NCI-H1092 (cell line): ENCODE data around the gene RPS29.

Experiments
- DNase-seq: peaks from one replicate; lab custom pipeline; 2025; lab: John Stamatoyannopoulos, UW

The RPS29 gene

GRCh38 chr14:49550286-49551184 lies 35.6 kb downstream of the RPS29 start:
- DNase-seq, result no peak

GRCh38 chr14:49549881-49550280 lies 36.3 kb downstream of the RPS29 start:
- no peak for DNase-seq

- no peak for DNase-seq
Measured at GRCh38 chr14:49549446-49549845, 36.7 kb downstream of the RPS29 start.

- no peak for DNase-seq
Measured at GRCh38 chr14:49546766-49547165, 39.4 kb downstream of the RPS29 start.

GRCh38 chr14:49545716-49546115 lies 40.5 kb downstream of the RPS29 start:
- no peak for DNase-seq

GRCh38 chr14:49545071-49545470 lies 41.1 kb downstream of the RPS29 start:
- no peak for DNase-seq

- DNase-seq, result no peak
Measured at GRCh38 chr14:49541049-49541448, 45.1 kb downstream of the RPS29 start.

- no peak for DNase-seq
Measured at GRCh38 chr14:49538852-49539251, 47.3 kb downstream of the RPS29 start.
